ENCODE data around the gene CLUH.

The CLUH gene

DNA sequence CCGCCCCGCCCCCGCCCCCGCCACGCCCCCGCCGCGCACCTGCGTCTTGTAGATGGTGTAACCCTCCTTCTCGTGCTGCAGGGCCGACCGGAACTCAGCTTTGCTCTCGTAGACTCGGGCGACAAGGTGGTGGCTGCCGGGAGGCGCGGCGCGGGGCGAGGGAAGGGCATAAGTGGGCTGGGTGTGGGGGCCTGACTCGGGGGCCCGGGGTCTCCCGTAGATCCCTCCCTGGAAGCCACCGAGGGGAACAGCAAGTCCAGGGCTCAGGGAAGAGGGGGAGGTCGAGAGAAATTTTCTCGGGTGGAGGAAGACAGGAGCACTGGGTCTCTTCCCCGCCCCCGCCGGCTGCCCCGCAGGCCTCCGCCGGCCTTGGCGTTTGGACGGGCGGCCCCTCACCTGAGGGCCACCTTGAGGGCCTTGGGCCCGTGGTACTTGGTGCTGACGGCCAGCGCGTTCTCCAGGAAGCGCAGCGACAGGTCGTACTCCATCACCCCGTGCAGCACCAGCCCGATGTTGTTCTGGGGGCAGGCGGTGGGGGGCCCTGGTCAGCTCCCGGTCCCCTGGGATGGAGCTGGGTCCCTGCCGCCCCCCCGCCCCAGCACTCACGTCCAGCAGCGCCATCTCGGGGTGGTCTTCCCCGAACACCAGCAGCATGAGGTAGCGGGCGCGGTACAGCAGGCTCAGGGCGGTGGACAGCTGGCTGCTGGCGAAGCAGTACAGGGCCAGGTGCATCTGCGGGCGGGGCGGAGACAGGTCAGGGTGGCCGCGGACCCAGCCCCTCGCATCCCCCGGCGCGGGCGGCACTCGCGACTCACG is 19.4 kb downstream of the CLUH start:
- H2BK12ac ChIP-seq (ENCODE audit: low read length) = no peak overlapping the region
- H4K91ac ChIP-seq (ENCODE audit: low read depth, low read length) = no peak overlapping the region
- H2BK120ac ChIP-seq (ENCODE audit: insufficient read depth, low read length, poor library complexity) = no peak overlapping the region
- H3K79me1 ChIP-seq (ENCODE audit: low read length) = no peaks in the 10 kb centered on the region
- H3K36me3 ChIP-seq (ENCODE audit: control insufficient read depth in 1 of 2, insufficient read depth in 2 of 2, low read length in 2 of 2) = peaks cover 55% of the 10 kb centered on the region in 2 experiments
- no peak overlapping the region for H2BK5ac ChIP-seq (ENCODE audit: low read depth, low read length, poor library complexity)
- peaks cover 1% of the 10 kb centered on the region for H3K9me3 ChIP-seq (ENCODE audit: insufficient read depth, low read depth, low read length)
- H3K9ac ChIP-seq (ENCODE audit: low read length) = no peak overlapping the region
- no peaks in the 10 kb centered on the region for H3K27me3 ChIP-seq (ENCODE audit: insufficient read depth, low read length)
- no peak overlapping the region for H2AFZ ChIP-seq (ENCODE audit: insufficient read depth, low read length, poor library complexity)
- no peak for DNase-seq
- no peaks in the 10 kb centered on the region for H3K4me1 ChIP-seq (ENCODE audit: control insufficient read depth in 1 of 2, insufficient read depth in 2 of 2, low read length in 2 of 2)
- no peak overlapping the region for H3K4ac ChIP-seq (ENCODE audit: low read depth, low read length)
- H3K23ac ChIP-seq (ENCODE audit: low read length) = no peak overlapping the region
- no peak overlapping the region for H3K4me3 ChIP-seq (ENCODE audit: low read depth, low read length)
- H3K4me2 ChIP-seq (ENCODE audit: low read length) = no peak overlapping the region
- H3K79me2 ChIP-seq (ENCODE audit: control insufficient read depth, insufficient read depth, low read length, poor library complexity) = no peaks in the 10 kb centered on the region
- WGBS (ENCODE audit: extremely low coverage, insufficient coverage, insufficient read length) = no CpG with 5 or more reads among the region's 71 CpGs
- H4K8ac ChIP-seq (ENCODE audit: low read depth, low read length) = no peak overlapping the region
- no peak overlapping the region for H2AK5ac ChIP-seq (ENCODE audit: low read length)
- no peak overlapping the region for H3K18ac ChIP-seq (ENCODE audit: low read length)
- no peak overlapping the region for H3K27ac ChIP-seq (ENCODE audit: low read depth, low read length)
- H3K14ac ChIP-seq (ENCODE audit: low read length) = no peak overlapping the region
- no peak overlapping the region for H4K12ac ChIP-seq (ENCODE audit: low read depth, low read length)

GRCh38 chr17:2691069-2691871 is 20.3 kb downstream of the CLUH start:
- Histone ChIP-seq H2BK120ac (ENCODE audit: insufficient read depth, low read length, poor library complexity) (no peak overlapping the region), H2AK5ac (ENCODE audit: low read length) (no peak overlapping the region), H2BK12ac (ENCODE audit: low read length) (no peak overlapping the region), H3K4me3 (ENCODE audit: low read depth, low read length) (no peak overlapping the region), H3K23ac (ENCODE audit: low read length) (no peak overlapping the region), H3K4me2 (ENCODE audit: low read length) (no peak overlapping the region), H3K36me3 (ENCODE audit: control insufficient read depth in 1 of 2, insufficient read depth in 2 of 2, low read length in 2 of 2) (peaks cover 49 to 50% of the 10 kb centered on the region in 2 experiments), H4K91ac (ENCODE audit: low read depth, low read length) (no peak overlapping the region), H3K9me3 (ENCODE audit: insufficient read depth, low read depth, low read length) (peaks cover 1% of the 10 kb centered on the region), H3K14ac (ENCODE audit: low read length) (no peak overlapping the region), H3K4me1 (ENCODE audit: control insufficient read depth in 1 of 2, insufficient read depth in 2 of 2, low read length in 2 of 2) (no peaks in the 10 kb centered on the region), H2BK5ac (ENCODE audit: low read depth, low read length, poor library complexity) (no peak overlapping the region), H3K27ac (ENCODE audit: low read depth, low read length) (no peak overlapping the region), H3K4ac (ENCODE audit: low read depth, low read length) (no peak overlapping the region), H3K27me3 (ENCODE audit: insufficient read depth, low read length) (no peaks in the 10 kb centered on the region), H2AFZ (ENCODE audit: insufficient read depth, low read length, poor library complexity) (no peak overlapping the region), H3K18ac (ENCODE audit: low read length) (no peak overlapping the region), H3K9ac (ENCODE audit: low read length) (no peak overlapping the region), H3K79me1 (ENCODE audit: low read length) (no peaks in the 10 kb centered on the region), H3K79me2 (ENCODE audit: control insufficient read depth, insufficient read depth, low read length, poor library complexity) (no peaks in the 10 kb centered on the region), H4K12ac (ENCODE audit: low read depth, low read length) (no peak overlapping the region), H4K8ac (ENCODE audit: low read depth, low read length) (no peak overlapping the region)
- no peak for DNase-seq
- WGBS (ENCODE audit: extremely low coverage, insufficient coverage, insufficient read length) = no CpG with 5 or more reads among the region's 62 CpGs

DNA sequence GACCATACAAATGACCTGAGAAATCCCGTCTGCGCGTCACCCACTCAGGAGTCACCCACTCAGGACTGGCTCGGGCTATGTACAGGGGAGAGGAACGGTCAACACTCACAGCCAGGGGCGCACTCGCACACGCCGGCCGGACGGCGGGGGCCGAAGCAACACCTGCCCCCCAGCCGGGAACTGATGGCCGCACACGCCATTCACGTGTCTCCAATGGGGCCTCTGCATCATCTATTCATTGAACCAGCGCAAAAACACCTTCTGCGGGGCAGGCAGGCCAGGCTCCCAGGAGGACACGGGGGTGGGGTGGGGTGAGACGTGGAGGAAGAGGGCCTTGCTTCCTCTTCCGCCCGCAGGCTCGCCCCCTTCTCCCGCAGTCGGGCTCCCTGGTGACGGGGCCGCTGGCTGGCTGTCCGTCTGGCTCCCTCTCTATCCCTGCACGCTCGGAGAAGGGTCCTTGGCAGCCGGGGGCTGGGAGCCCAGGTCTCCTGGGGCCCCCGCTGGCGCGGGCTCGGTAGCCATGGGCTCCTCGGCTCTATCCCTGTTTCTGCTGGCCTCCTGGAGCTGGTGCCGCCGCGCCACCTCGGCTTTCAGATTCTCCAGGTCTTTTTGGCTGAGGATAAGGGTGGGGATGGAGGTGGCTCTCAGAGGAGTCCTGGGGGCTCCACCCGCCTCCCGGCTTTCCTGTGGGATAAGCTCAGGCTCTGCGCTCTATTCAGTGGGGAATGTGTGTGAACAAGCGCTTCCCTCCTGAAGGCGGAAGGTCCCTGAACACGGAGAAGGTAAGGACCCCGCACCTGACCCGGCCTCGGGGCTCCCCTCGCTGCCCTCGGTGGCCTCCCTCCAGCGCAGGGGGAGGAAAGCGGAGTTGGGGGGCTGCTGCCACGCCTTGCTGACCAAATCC is 21.1 kb downstream of the CLUH start:
- Histone ChIP-seq H3K36me3 (ENCODE audit: control insufficient read depth in 1 of 2, insufficient read depth in 2 of 2, low read length in 2 of 2) (peaks cover 43 to 45% of the 10 kb centered on the region in 2 experiments), H3K4me2 (ENCODE audit: low read length) (no peak overlapping the region), H3K4ac (ENCODE audit: low read depth, low read length) (no peak overlapping the region), H2BK12ac (ENCODE audit: low read length) (no peak overlapping the region), H3K79me1 (ENCODE audit: low read length) (no peaks in the 10 kb centered on the region), H3K14ac (ENCODE audit: low read length) (no peak overlapping the region), H3K9me3 (ENCODE audit: insufficient read depth, low read depth, low read length) (peaks cover 1% of the 10 kb centered on the region), H3K27me3 (ENCODE audit: insufficient read depth, low read length) (no peaks in the 10 kb centered on the region), H4K91ac (ENCODE audit: low read depth, low read length) (no peak overlapping the region), H2AK5ac (ENCODE audit: low read length) (no peak overlapping the region), H3K4me1 (ENCODE audit: control insufficient read depth in 1 of 2, insufficient read depth in 2 of 2, low read length in 2 of 2) (no peaks in the 10 kb centered on the region), H3K9ac (ENCODE audit: low read length) (no peak overlapping the region), H3K23ac (ENCODE audit: low read length) (no peak overlapping the region), H3K4me3 (ENCODE audit: low read depth, low read length) (no peak overlapping the region), H2BK120ac (ENCODE audit: insufficient read depth, low read length, poor library complexity) (no peak overlapping the region), H3K18ac (ENCODE audit: low read length) (no peak overlapping the region), H4K12ac (ENCODE audit: low read depth, low read length) (no peak overlapping the region), H2BK5ac (ENCODE audit: low read depth, low read length, poor library complexity) (no peak overlapping the region), H4K8ac (ENCODE audit: low read depth, low read length) (no peak overlapping the region), H3K27ac (ENCODE audit: low read depth, low read length) (no peak overlapping the region), H3K79me2 (ENCODE audit: control insufficient read depth, insufficient read depth, low read length, poor library complexity) (no peaks in the 10 kb centered on the region), H2AFZ (ENCODE audit: insufficient read depth, low read length, poor library complexity) (no peak overlapping the region)
- no CpG with 5 or more reads among the region's 55 CpGs for WGBS (ENCODE audit: extremely low coverage, insufficient coverage, insufficient read length)
- no peak for DNase-seq

All from trophoblast cell (in vitro differentiated cells and primary cell).